Measurements from ENCODE around the gene FAM9C.

GRCh38 chrX:13051167-13051528, 6.7 kb upstream of the FAM9C start:
- TF ChIP-seq POLR2A (IDR thresholded peaks at IDR 0.05; ENCODE audit: low read length) (no peak), GATA1 (IDR thresholded peaks at IDR 0.05; ENCODE audit: low read depth, low read length) (no peak)
